GM23338 (cell line): ENCODE measurements around the gene CSPG5.

Experiments used
- CREB1 ChIP-seq: fragments of 250-450 bp; sonication (Bioruptor Pico); IDR thresholded peaks from 2 replicates; pipeline ENCODE4 v1.5.0; 2020; ENCODE audit warnings: low read depth, mild to moderate bottlenecking, moderate library complexity
- ETS1 ChIP-seq: IDR thresholded peaks from 2 replicates; pipeline ENCODE4 v1.6.1; 2016; ENCODE audit warnings: antibody characterized with exemption
- EZH2 ChIP-seq: fragments of 200-600 bp; sonication (generic); IDR thresholded peaks from one replicate; pipeline ENCODE4 v1.8.0; 2017; ENCODE audit warnings: antibody characterized with exemption, mild to moderate bottlenecking, low read depth; ENCODE audit not compliant: unreplicated experiment
- EZH2phosphoT487 ChIP-seq: fragments of 200-600 bp; sonication (generic); IDR thresholded peaks from one replicate; pipeline ENCODE4 v1.8.1; 2018; ENCODE audit warnings: antibody characterized with exemption; ENCODE audit not compliant: unreplicated experiment
- JUNB ChIP-seq: IDR thresholded peaks from one replicate; pipeline ENCODE4 v1.6.1; 2016; ENCODE audit warnings: antibody characterized with exemption; ENCODE audit not compliant: unreplicated experiment
- POLR2AphosphoS5 ChIP-seq: IDR thresholded peaks from 2 replicates; pipeline ENCODE4 v1.6.1; 2016; ENCODE audit warnings: antibody characterized with exemption, low read depth
- STAT1 ChIP-seq: IDR thresholded peaks from one replicate; pipeline ENCODE4 v1.6.1; 2016; ENCODE audit warnings: antibody characterized with exemption; ENCODE audit not compliant: unreplicated experiment
- ZNF331 ChIP-seq: fragments of 250-450 bp; sonication (Bioruptor Pico); IDR thresholded peaks from 2 replicates; pipeline ENCODE4 v1.5.0; 2020; ENCODE audit warnings: low read depth, mild to moderate bottlenecking, moderate library complexity
- TF ChIP-seq, protein P1 (sequence below), 2 experiments: fragments of 200-600 bp in 1 of 2; sonication (generic) in 1 of 2; conservative IDR thresholded peaks; 2 replicates each; pipeline versions ENCODE4 v1.5.1 to v1.6.1; 2016 to 2017; ENCODE audit warnings: antibody characterized with exemption in 2 of 2, low read depth in 2 of 2, mild to moderate bottlenecking in 2 of 2, moderate library complexity in 1 of 2
- TF ChIP-seq, protein P2 (sequence below): IDR thresholded peaks from one replicate; pipeline ENCODE4 v1.6.1; 2018; ENCODE audit warnings: antibody characterized with exemption; ENCODE audit not compliant: unreplicated experiment

- TF ChIP-seq, protein P1, sequence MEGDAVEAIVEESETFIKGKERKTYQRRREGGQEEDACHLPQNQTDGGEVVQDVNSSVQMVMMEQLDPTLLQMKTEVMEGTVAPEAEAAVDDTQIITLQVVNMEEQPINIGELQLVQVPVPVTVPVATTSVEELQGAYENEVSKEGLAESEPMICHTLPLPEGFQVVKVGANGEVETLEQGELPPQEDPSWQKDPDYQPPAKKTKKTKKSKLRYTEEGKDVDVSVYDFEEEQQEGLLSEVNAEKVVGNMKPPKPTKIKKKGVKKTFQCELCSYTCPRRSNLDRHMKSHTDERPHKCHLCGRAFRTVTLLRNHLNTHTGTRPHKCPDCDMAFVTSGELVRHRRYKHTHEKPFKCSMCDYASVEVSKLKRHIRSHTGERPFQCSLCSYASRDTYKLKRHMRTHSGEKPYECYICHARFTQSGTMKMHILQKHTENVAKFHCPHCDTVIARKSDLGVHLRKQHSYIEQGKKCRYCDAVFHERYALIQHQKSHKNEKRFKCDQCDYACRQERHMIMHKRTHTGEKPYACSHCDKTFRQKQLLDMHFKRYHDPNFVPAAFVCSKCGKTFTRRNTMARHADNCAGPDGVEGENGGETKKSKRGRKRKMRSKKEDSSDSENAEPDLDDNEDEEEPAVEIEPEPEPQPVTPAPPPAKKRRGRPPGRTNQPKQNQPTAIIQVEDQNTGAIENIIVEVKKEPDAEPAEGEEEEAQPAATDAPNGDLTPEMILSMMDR (conservative IDR thresholded peaks at IDR 0.05; ENCODE audit: low read depth in 2 of 2): no peak
- TF ChIP-seq EZH2: no peak
- no peak for TF ChIP-seq ZNF331 (CRISPR knock-in tag)
- no peak for TF ChIP-seq POLR2AphosphoS5
- TF ChIP-seq EZH2phosphoT487: no peak
- TF ChIP-seq, protein P2, sequence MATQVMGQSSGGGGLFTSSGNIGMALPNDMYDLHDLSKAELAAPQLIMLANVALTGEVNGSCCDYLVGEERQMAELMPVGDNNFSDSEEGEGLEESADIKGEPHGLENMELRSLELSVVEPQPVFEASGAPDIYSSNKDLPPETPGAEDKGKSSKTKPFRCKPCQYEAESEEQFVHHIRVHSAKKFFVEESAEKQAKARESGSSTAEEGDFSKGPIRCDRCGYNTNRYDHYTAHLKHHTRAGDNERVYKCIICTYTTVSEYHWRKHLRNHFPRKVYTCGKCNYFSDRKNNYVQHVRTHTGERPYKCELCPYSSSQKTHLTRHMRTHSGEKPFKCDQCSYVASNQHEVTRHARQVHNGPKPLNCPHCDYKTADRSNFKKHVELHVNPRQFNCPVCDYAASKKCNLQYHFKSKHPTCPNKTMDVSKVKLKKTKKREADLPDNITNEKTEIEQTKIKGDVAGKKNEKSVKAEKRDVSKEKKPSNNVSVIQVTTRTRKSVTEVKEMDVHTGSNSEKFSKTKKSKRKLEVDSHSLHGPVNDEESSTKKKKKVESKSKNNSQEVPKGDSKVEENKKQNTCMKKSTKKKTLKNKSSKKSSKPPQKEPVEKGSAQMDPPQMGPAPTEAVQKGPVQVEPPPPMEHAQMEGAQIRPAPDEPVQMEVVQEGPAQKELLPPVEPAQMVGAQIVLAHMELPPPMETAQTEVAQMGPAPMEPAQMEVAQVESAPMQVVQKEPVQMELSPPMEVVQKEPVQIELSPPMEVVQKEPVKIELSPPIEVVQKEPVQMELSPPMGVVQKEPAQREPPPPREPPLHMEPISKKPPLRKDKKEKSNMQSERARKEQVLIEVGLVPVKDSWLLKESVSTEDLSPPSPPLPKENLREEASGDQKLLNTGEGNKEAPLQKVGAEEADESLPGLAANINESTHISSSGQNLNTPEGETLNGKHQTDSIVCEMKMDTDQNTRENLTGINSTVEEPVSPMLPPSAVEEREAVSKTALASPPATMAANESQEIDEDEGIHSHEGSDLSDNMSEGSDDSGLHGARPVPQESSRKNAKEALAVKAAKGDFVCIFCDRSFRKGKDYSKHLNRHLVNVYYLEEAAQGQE: no peak
- no peak for TF ChIP-seq JUNB
- no peak for TF ChIP-seq CREB1 (CRISPR knock-in tag)
- TF ChIP-seq STAT1: no peak
- no peak for TF ChIP-seq ETS1
Measured at GRCh38 chr3:47536967-47537366, 41.7 kb downstream of the CSPG5 start.
